Measurements from ENCODE around the gene METTL15.
A peak's percentile ranks its signal among the peaks of the same experiment; 100 is the strongest.
"Not testable (repeated sequence)": the region's sequence is repeated elsewhere in the genome, so short reads cannot be mapped to it uniquely, and the experiment has no call there.

The METTL15 gene

GRCh38 chr11:28107750-28108618 is at the start of gene METTL15, which contains the start of gene KIF18A:
TSS of gene METTL15 (plus strand) at chr11:28108388. CDS start at chr11:28113335, 4,947 bp downstream.
TSS of gene KIF18A (minus strand) at chr11:28108156. CDS start at chr11:28097947, 10,209 bp downstream.
- peak; percentile 99 for DNase-seq

- DNase-seq, result no peak
Observed at GRCh38 chr11:28071305-28071704, 36.9 kb upstream of the METTL15 start.

- no peak for DNase-seq
Observed at GRCh38 chr11:28072321-28072720, 35.9 kb upstream of the METTL15 start.

GRCh38 chr11:28077521-28077920 is 30.7 kb upstream of the METTL15 start:
- DNase-seq, result no peak

GRCh38 chr11:28083118-28083517 is 25.1 kb upstream of the METTL15 start:
- no peak for DNase-seq

GRCh38 chr11:28086569-28086968 is 21.6 kb upstream of the METTL15 start:
- no peak for DNase-seq

GRCh38 chr11:28087192-28087591 is 21.0 kb upstream of the METTL15 start:
- not testable (repeated sequence) for DNase-seq

- not testable (repeated sequence) for DNase-seq
Observed at GRCh38 chr11:28087693-28088092, 20.5 kb upstream of the METTL15 start.

GRCh38 chr11:28089378-28089777 is 18.8 kb upstream of the METTL15 start:
- DNase-seq, result no peak

- no peak for DNase-seq
Observed at GRCh38 chr11:28090052-28090749, 18.0 kb upstream of the METTL15 start.

- no peak for DNase-seq
Observed at GRCh38 chr11:28092786-28093185, 15.4 kb upstream of the METTL15 start.

GRCh38 chr11:28098257-28098656 is 9.9 kb upstream of the METTL15 start:
- DNase-seq, result no peak

GRCh38 chr11:28099715-28100114 is 8.5 kb upstream of the METTL15 start:
- no peak for DNase-seq

- no peak for DNase-seq
Observed at GRCh38 chr11:28100665-28101064, 7.5 kb upstream of the METTL15 start.

- not testable (repeated sequence) for DNase-seq
Observed at GRCh38 chr11:28102300-28102699, 5.9 kb upstream of the METTL15 start.

- DNase-seq, result no peak
Observed at GRCh38 chr11:28104425-28104824, 3.8 kb upstream of the METTL15 start.

- DNase-seq, result no peak
Observed at GRCh38 chr11:28104984-28105383, 3.2 kb upstream of the METTL15 start.

- no peak for DNase-seq
Observed at GRCh38 chr11:28105869-28106268, 2.3 kb upstream of the METTL15 start.

GRCh38 chr11:28106353-28107043 is 1.7 kb upstream of the METTL15 start:
- DNase-seq, result no peak

- no peak for DNase-seq
Observed at GRCh38 chr11:28107191-28107749, 918 bp upstream of the METTL15 start.

- DNase-seq, result no peak
Observed at GRCh38 chr11:28108958-28109357, 770 bp downstream of the METTL15 start.

- DNase-seq, result peak; percentile 70
Observed at GRCh38 chr11:28110108-28110820, 2.1 kb downstream of the METTL15 start.

All from NCI-H774 (cell line).